Measurements from ENCODE around the gene KLK5.
"Not testable (repeated sequence)": the region's sequence is repeated elsewhere in the genome, so short reads cannot be mapped to it uniquely, and the experiment has no call there.

Gene KLK5

GRCh38 chr19:50952910-50953309 is at the start of gene KLK5:
Gene KLK5 (minus strand): TSS chr19:50953038. CDS start chr19:50952657, 381 bp downstream.
- no peak for DNase-seq

GRCh38 chr19:51002089-51002532 is 49.3 kb upstream of the KLK5 start:
- no peak for DNase-seq

- no peak for DNase-seq
Measured at GRCh38 chr19:51001515-51001914, 48.7 kb upstream of the KLK5 start, which contains the start of gene KLK8. Gene KLK8 (minus strand): TSS chr19:51001604. CDS start chr19:51001167, 437 bp downstream.

DNA sequence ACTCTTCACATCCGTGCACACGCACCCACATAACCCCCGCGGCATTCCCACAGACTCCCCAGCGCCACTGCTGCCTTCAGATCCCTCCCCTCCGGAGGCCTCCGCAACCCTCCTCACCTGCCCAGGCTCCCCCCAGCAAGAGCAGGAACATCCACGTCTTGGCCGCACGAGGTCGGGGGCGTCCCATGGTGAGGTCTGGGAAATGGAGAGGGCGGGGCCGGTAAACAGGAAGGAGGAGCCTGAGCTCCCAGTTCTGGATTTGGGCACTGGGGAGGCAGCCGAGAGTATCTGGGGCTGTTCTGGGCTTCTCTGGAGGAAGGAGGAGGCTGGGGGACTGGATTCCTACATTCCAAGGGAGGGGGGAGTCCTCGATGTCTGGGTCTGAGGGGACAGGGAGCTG is 48.1 kb upstream of the KLK5 start:
- no peak for DNase-seq

- no peak for DNase-seq
Measured at GRCh38 chr19:51000426-51000825, 47.6 kb upstream of the KLK5 start.

GRCh38 chr19:50998686-50999085 is 45.8 kb upstream of the KLK5 start:
- DNase-seq, result no peak

GRCh38 chr19:50998061-50998460 is 45.2 kb upstream of the KLK5 start:
- DNase-seq, result no peak

- no peak for DNase-seq
Measured at GRCh38 chr19:50994129-50994528, 41.3 kb upstream of the KLK5 start.

GRCh38 chr19:50992666-50993035 is 39.8 kb upstream of the KLK5 start:
- no peak for DNase-seq

DNA sequence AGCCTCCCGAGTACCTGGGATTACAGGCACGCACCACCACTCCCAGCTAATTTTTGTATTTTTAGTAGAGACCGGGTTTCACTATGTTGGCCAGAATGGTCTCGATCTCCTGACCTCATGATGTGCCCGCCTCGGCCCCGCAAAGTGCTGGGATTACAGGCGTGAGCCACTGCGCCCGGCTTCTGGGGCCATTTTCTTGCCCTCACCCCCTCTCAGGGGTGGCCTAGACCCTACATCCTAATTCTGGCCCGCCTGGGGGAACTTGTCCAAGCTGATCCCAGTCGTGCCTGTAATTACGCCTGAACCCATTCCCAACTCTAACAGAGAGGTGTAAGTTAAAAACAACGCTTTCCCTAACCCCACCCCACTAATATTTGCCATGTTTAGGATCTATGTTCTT is 31.6 kb upstream of the KLK5 start:
- not testable (repeated sequence) for DNase-seq

GRCh38 chr19:50983625-50984292 is 30.9 kb upstream of the KLK5 start, which contains the start of gene KLK7:
Gene KLK7 (minus strand): TSS chr19:50983917. CDS start chr19:50982399, 1,518 bp downstream.
- peak; percentile 30 for DNase-seq

DNA sequence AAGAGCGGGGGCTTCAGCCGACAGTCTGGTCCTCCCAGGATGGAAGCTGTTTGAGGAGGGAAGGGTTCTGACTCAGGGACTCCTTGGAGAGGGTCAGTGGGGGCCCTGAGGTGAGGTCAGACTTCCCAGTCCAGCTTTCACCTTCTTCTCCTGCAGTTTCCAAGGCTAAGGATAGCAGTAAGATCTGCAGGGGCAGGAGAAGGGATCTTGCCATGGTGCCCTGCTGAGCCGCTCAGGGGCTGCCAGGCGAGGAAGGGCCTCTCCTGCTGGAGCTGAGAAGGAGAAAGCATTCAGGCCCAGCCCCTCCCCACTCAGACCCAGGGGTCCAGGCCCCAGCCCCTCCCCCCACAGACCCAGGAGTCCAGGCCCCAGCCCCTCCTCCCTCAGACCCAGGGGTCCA is 29.3 kb upstream of the KLK5 start:
- no peak for DNase-seq

DNA sequence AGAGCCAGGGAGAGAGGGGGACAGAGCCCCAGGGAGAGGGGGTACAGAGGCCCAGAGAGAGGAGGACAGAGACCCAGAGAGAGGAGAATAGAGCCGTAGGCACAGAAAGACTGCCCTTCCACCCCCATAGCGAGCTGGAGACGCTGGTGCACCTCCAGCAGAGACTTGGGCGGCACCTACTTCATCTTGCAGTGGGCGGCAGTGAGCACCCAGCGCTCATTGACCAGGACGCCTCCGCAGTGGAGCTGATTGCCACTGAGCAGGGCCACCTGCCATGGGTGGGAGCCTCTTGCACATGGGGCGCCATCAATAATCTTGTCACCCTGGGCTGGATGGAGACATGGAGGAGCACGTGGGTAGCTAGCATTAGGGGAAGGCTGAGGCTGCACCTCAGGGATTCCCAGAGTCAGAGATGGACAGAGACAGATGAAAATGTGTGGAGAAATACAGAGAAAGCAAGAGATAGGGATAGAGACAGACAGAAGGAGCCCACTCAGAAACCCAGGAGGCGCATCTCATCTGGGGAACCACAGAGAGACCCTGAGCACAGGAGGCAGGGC is 28.8 kb upstream of the KLK5 start:
- no peak for DNase-seq

DNA sequence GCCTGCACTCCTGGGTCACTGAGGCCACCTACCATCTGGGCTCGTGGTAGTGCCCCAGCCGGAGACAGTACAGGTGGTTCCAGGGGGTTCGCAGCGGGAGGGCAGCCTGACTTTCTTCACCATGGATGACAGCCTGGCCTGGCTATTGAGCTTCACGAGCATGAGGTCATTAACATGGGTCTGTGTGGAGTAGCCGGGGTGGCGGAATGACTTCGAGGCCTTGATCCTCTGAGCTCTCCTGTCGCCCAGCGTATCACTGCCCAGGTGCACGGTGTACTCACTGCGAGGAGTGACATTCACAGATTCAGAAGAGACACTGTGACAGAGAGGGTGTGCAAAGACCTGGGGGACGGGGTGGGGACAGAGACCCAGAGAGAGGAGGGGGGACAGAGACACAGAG is 27.4 kb upstream of the KLK5 start:
- DNase-seq, result no peak

DNA sequence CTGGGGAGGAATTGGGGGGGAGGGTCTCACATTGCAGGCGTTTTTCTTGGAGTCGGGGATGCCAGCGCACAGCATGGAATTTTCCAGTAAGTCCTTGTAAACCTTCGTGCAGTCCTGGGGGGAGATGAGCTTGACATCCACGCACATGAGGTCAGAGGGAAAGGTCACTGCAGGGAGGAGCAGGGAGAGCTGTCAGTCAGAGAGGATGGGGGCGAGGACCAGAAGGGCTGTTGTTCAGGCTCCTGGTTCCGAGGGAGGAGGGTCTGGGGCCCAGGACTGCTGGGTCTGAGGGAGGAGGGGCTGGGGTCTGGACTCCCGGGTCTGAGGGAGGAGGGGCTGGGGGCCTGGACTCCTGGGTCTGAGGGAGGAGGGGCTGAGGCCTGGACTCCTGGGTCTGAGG is 26.9 kb upstream of the KLK5 start:
- DNase-seq, result no peak

- DNase-seq, result no peak
Measured at GRCh38 chr19:50978772-50979390, 26.0 kb upstream of the KLK5 start.

- no peak for DNase-seq
Measured at GRCh38 chr19:50977626-50978025, 24.8 kb upstream of the KLK5 start.

- no peak for DNase-seq
Measured at GRCh38 chr19:50975766-50976165, 22.9 kb upstream of the KLK5 start.

GRCh38 chr19:50974702-50975556 is 22.1 kb upstream of the KLK5 start:
- DNase-seq, result no peak

- DNase-seq, result no peak
Measured at GRCh38 chr19:50972795-50973376, 20.0 kb upstream of the KLK5 start.

GRCh38 chr19:50969810-50970209 is 17.0 kb upstream of the KLK5 start:
- not testable (repeated sequence) for DNase-seq

DNA sequence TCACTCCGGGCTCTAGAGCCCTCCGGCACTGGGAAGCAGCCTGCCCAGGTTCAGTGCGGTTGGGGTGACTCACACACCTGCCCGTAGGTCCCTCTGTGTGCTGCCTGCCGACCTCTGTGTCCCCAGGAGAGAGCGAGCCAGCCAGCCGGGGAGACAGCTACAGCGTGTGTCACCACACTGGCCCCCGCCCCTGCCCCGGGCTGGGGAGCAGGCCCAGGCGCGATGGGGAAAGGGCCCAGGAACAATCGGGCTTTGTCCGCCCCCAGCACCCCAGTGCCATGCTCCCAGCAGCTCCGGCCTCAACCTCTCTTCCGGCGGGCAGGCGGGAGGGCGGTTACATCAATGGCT is 16.5 kb upstream of the KLK5 start, which contains the start of gene KLK6:
KLK6 (minus strand) TSS at position 179 of the 348 bp plus-strand sequence. CDS start 1,487 bp downstream, outside the sequence.
- DNase-seq, result no peak
